Measurements from ENCODE around the gene FZD8.
A peak's percentile ranks its signal among the peaks of the same experiment; 100 is the strongest.
"Not testable (repeated sequence)": the region's sequence is repeated elsewhere in the genome, so short reads cannot be mapped to it uniquely, and the experiment has no call there.

Gene FZD8, protein sequence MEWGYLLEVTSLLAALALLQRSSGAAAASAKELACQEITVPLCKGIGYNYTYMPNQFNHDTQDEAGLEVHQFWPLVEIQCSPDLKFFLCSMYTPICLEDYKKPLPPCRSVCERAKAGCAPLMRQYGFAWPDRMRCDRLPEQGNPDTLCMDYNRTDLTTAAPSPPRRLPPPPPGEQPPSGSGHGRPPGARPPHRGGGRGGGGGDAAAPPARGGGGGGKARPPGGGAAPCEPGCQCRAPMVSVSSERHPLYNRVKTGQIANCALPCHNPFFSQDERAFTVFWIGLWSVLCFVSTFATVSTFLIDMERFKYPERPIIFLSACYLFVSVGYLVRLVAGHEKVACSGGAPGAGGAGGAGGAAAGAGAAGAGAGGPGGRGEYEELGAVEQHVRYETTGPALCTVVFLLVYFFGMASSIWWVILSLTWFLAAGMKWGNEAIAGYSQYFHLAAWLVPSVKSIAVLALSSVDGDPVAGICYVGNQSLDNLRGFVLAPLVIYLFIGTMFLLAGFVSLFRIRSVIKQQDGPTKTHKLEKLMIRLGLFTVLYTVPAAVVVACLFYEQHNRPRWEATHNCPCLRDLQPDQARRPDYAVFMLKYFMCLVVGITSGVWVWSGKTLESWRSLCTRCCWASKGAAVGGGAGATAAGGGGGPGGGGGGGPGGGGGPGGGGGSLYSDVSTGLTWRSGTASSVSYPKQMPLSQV

DNA sequence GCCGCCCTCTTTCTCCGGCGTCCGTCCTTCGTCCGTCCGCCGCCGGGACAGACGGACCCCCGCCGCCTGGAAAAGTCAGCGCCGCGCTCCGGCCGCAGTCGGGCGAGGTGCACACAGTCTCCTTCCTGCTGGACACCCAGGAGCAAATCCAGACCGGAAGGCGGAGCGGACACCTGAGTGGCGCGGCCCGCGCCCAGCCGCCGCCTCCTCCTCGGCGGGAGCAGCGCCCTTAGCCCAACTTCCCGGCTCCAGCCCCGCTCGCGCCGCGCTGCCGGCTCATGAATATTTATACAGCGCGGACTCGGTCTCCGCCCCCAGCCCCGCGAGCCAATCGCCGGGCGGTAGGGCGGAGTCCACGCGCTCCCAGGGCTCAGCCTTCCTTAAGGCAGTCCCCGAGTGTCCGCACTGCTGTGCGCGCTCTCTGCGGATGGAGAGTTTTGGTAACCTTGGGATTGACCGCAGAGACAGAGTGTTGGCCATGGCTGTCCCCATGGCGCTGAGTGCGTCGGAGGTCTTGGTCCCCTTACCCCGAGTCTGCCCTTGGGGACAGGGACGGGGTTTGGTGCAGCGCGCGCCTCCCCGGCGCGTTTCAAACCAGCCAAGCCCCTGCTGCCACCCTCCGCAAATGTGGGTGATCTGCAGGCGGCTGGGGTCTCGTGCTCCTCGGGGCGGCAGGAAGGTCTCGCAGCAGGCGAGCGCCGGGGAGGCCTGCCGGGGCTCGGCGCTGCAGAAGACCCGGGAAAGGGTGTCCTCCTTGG, at the start of gene FZD8:
Gene FZD8 (minus strand): TSS at position 262 of the 758 bp plus-strand sequence. CDS start 867 bp downstream, outside the sequence.
- peak; percentile 90 for DNase-seq

DNA sequence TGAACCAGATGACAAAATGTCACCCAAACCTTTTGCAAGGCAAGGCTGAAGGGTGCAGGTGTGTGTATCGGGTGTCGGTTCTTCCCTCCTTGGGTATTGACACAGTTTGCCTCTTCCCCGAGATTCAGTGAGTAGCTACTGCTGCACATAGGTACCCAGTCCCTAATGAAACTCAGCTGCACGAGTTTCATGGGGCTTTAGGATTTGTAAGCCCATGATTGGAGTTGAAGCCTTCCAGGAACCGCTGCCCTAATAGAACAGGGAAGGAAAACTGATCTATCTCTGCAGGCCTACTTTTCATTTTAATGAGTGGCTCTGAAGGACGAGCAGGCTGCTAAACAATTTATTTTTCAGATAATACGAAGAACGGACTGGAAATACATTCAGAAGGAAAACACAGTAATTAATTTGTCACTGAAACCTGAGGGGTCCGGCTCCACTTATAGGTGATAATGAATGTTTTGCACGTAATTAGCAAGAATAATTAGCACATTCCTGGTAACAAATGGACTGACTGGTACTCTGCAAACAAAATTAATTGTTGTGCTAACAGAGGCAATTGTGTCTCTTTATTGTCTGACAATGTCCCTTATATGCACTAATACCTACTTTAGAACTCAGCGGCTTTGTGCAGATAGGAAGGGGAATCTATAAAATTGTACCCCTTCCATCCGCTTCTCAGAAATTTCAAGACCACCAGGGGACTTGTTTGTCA, 49.6 kb upstream of the FZD8 start:
- no peak for DNase-seq

DNA sequence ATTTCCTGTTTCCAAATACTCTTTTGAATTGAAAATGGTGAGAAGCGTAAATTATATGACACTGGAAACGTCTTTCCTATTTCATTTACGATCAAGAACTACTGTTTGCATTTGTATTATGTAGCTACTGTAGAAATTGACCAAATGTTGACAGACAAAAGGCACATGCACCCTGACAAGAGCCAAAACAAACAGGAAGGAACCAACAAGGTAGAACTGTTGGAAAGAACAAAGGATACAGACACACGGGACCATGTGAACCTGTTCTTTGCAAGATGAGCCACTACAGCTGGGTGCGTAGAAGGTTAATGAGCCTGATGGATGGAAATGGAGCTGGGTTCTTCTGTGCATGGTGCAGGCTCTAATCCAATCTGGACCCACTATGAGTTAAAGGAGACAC, 48.4 kb upstream of the FZD8 start:
- DNase-seq, result no peak

DNA sequence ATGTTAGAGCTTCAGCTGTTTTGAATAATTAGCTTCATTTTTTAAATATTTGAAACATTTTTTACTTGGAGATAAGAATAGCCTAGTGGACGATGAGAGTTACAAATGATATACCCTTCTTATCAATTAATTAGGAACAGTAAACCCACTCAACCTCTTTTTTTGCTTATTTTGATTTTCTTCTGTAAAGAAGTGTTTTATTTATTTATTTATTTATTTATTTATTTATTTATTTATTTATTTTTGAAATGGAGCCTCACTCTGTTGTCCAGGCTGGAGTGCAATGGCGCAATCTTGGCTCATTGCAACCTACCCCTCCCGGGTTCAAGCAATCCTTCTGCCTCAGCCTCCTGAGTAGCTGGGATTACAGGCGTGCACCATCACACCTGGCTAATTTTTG, 43.8 kb upstream of the FZD8 start:
- DNase-seq, result not testable (repeated sequence)

DNA sequence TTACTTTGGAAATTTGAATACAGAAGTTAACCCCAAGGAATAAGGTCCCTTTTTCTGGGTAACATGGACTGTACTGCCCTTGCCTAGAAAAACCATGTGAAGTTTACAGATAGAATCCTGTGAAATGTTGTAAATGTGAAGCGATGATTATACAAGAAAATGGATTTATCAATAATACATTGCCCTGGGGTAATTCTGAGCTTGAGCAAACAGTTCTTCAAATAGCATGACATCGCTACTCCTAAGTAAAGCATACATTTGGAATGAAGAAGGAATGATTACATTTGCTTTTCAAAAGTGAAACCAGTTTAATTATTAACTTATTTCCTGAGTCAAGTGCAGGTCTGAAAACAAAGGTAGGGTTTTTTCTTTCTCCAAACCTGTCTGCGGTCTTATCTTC, 43.3 kb upstream of the FZD8 start:
- no peak for DNase-seq

DNA sequence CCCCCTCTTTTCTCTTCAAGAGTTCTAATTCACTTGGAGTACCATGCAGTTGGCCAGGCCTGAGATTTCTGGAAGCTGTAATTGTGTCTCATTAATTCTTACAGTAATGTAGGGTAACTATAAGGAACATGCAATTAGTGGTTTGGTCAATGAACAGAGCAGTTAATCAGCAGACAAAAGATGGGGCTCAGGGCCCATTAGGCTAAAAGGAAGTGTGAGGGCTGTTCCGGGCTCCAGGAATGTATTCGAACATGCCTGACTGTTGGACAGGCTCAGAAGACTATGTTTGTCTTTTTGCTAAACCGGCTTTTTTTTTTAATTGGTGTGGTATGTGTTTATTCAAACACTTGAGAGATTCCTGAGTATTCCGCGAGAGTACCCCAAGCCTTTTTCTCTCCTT, 42.5 kb upstream of the FZD8 start:
- DNase-seq, result no peak

DNA sequence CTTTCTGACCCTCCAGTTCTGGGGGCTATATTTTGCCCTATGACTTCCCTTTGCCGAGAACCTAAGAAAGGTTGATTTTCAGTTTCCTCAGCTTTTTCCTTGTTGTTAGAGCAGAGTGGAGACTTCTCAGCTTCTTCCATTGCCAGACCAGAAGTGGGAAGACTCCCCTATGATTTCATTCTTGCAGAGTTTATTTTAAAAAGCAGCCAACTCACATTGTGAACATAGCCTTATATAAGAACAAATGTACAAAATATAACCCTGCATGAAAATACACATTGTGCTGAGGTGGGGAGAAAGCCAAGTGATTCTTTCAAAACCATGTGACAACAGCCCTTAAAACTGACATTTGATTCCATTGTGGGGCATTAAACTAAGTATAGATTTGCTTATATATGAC, 33.8 kb upstream of the FZD8 start:
- DNase-seq, result no peak

DNA sequence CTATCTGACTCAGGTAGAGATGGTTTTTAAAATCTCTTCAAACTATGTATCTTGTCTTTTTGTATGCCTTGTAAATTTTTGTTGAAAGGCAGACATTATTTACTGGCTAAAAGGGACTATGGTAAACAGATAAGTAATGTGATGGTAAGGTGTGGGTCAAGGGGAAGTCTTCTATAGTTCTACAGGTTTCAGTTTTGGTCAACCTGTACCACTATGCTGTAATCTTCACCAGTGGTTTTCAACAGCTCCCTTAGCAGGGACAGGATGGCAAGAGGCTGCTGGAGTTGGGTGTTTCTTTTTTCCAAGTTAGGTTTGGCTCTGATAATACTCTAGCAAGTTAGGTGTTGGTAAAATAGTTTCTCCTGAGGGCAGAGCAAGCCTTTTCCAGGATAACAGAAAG, 32.7 kb upstream of the FZD8 start:
- DNase-seq, result no peak

DNA sequence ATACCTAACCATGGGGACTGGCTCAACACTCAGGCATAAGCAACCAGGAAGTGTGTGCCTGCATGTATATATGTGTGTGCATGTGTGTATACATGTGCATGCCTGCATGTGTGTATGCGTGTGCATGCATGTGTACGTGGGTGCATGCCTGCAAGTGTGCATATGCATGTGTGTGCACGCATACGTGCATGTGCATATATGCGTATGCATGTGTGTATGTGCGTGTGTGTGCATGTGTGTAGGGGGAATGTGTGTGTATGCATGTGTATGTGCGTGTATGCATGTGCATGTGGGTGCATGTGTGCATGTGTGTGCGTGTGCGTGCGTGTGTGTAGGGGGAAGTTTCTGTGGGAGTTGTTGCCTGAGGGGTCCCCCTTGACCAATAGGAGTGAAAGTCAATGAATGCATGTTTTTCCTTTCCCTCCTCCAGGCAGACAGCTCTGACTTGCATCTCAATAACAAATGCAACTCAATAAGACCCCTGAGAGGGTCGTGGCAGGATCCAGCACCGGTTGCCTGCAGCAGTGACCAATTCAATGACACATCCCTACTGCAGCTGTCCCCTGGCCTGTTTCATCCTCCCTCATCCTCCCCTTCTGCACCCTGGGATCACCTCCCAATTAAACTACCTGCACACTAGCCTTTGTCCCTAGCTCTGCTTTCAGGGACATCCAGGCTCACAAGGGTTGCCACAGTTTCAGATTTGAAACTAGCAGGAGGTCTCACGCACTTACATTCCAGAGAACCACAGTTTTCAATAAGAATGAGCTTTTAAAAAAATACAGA, 27.0 kb upstream of the FZD8 start:
- DNase-seq, result no peak

DNA sequence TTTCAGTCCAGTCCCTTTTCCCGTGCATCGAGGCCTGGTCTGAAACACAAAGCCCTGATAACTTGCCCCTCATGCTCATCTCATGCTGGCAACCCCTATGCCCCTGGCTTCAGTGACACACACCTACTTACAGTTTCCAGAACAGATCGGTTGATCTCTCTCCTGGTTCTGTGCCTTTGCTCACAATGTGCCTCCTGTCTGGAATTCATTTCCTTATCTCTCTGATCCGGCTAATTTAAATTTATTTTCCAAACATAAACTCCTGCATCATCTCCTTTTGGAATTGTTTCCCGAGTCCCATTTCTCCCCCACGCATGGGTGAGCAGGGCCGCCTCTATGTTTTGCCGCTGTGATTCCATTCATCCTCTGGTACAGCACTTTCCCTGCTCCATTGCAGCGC, 25.9 kb upstream of the FZD8 start:
- no peak for DNase-seq

DNA sequence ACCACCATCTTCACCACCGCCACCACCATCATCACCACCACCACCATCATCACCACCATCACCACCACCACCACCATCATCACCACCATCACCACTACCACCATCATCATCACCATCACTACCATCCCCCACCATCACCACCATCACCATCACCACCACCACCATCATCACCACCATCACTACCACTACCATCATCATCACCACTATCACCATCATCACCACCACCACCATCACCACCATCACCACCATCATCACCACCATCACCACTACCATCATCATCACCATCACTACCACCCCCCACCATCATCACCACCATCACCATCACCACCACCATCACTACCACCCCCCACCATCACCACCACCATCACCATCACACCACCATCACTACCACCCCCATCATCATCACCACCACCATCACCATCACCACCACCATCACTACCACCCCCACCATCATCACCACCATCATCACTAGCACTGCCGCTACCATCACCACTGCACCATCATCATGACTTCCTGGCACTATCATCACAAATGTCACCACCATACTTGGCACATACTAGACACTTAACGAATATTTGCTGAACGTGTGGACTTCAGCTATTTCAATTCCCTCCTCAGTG, 25.3 kb upstream of the FZD8 start:
- DNase-seq, result no peak

DNA sequence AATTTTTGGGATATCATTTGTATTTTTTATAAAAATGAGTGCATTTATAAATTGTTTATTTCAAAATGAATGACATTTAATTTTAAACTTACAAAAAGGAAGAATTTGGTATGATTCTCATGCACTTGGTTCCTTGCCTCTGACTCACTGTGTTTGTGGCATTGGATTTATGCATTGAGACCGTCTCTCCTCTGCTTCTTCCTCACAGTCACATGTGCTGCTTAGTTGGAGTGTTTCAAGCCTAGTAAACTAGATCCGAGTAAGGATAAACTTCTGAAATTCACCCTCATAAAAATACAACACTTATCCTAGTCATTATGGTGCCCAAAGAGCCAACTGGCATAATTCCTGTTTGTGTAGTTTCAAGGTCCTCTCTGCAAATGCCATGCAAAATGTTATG, 19.1 kb upstream of the FZD8 start:
- DNase-seq, result no peak

DNA sequence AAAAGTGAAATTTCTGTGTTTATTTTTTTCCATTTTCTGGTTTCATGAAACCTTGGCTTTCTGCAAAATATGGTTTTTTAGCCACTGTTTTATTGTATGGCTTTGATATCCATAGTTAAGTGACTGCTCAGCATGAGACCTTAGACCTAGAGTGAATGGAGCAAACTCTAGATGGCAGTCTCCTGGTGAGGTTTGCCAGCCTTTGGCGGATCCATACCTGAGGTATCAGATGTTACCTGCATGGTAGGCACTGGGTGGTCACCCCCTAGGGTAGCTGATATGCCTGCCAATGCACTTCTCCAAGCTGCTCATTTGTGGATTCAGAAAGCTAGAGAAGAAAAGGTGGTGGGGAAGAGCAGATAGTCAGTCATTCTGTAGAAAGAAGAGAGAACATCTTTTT, 17.4 kb upstream of the FZD8 start:
- no peak for DNase-seq

DNA sequence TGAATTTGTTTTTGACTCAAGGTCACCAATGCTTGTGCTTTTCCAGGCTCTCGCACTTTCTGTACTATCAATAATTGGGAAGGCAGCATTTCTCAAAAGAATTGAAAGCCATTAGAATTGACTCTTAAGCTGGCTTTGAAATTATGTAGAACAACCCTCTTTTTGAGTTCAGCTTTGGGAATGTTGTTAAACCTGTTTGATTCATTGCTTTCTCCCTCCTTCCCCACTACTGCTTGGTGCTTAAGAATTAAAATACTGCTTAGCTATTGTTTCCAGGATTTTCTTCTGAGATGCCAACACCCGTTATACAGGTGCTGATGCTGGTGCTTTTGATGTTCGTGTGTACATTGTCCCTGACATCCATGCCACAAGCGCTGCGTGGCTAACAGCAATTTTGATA, 15.5 kb upstream of the FZD8 start:
- DNase-seq, result no peak

DNA sequence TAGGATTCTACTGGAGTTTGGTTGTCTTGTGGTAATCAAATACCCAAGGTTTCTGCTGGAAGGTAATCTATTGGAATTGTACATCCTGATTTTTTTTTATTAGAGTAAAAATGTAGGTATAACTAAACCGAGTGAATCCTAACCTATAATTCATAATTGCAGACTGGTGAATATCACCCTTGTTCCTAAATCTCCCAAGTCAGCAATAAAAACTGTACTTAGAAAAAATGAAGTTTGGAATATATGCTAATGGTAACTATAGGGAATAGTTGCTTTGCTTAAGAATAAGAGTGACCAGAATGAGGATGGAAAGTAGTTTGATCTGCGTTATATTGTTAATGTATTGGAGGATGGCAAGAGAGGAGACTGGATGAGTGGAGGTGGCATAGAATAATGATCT, 10.7 kb upstream of the FZD8 start:
- no peak for DNase-seq

DNA sequence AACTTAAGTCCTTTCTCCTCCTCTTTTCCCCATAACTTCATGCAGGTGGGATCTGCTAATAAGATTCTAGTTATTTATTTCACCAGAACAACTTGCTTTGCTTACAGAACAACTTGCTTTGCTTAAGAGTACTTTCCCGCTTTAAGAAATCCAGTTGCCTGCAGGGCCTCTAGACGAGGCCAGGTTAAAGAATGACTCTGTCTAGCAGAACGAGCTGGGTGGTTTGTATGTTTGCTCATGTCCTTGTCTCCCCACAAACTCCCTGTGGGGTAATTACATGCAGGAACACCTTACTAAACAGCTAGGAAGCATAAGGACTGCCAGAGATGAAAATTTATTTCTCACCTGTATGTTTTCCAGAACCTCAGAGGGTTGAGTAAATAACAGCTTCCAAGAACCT, 8.8 kb upstream of the FZD8 start:
- no peak for DNase-seq

DNA sequence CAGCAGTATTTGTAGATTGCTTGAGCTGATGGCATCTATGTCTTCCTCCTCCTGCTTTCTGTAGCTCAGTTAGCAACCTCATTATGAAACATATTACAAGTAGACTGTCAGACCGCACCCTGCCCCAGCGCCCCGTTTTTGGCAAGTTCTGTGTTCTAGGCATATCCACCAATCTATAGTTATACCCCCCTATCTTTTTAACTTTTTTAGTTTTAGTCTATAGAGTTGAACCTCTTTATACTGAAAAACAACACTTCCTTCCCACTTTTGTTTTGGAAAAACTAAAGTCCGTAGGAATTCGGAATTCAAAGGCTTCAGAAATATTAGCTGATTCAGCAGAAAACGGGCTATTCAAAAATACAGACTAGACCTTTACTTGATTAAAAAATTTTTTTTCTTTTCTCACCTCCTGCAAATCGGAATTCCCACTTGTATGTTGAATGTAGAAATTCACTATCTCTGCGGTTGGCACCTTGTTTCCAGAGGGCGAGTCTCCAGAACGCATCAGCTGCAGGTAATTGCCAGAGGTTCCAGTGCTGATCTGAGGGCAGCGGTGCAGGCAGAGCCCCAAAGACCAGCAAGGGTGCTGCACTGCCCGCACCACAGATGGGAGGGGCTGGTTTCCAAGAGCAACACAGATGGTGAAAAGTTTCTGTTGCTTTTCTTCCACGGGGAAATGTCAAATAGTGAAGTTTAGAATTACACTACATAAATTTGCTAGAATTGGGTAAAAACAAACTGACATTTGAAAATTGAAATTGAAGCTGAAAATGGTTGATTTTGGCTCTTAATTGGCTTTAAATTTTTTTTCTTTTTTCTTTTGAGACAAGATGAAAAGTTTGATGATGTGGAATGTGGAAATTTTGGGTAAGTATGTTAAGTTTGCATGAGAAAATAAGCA, 2.2 kb upstream of the FZD8 start:
- peak; percentile 22 for DNase-seq

DNA sequence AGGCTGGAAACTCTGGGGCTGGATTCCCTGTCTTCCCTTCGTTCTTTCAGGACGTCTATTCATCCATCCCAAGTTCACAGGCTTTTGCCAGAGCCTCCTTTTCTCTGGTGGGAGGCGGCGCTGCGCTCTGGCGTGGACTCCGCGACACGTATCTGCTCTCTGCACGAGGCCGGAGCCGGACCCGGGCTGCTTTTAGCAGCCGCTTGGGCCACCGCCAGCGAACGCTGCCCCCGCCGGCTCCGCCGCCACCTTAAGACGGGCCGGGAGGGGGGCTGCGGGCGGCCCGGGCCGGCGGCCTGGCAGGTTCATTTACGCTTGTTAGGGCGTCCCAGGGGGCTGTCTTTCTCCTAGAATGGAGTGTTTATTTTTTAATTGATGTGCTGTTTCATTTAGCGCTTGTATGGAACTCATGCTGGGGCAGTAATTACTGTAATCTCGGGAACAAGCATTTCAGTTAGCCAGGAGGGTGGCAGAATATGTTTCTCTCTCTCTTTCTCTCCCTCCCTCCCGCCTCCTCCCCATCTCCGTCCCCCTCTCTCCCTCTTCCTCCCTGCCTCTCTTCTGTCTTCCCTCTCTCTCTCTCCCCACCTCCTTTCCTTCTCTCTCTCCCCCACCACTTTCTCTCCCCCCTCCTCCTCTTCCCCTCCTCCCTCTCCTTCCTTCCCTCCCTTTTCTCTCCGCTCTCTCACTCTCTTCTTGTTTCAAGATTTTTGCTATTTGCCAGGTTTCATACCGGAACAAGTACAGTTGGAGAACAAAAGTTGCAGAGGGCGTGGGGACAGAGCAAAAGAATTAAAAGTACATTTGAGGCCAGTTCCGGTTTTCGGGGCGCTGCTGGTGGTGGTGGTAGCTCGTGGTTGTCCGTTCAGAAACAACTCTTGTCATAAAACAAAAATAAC, 1.3 kb upstream of the FZD8 start:
- peak; percentile 20 for DNase-seq

DNA sequence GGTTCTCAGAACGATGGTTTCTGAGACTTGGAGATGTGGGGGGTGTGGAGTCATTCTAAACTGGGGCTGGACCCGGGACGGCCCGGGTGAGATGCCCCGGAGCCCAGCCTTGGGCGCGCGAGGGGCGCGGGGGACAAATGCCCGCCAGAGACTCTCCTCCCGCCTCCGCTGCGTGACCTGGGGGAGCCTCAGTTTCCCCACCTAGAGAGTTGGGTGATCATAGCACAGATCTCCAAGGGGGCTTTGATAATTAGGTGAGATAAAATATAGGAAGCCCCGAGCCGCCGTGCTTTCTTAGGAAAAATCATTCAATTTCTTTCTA, 658 bp upstream of the FZD8 start:
- DNase-seq, result no peak

DNA sequence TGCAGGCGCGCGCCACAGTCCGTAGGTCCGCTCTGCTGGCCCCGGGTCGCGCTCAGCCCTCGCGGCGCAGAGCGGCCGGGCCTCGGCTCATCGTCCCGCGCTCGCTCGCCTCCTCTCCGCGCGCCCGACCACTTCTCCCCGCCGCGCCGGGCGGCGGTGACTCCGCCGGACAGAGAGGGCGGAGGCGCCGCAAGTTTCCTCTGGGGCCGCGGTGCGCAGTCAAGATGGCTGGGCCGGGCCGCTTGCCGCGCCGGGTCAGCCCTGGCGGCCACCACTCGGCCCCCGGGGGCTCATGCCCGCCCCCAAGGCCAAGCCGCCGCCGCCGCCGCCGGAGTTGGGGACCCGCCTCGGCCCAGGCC, 441 bp downstream of the FZD8 start:
- peak; percentile 39 for DNase-seq
